Neural cell (in vitro differentiated cells): Measurements from ENCODE around the gene HERPUD2. TPM values are rescaled to one million over a fixed set of nuclear protein-coding genes. Genes with fewer than 3 reads are reported as not detected.

Experiments
- H2AFZ ChIP-seq: fragments of 200-600, 300-800 bp; sonication (generic), shearing (Covaris generic); 2 replicates; pipeline ENCODE4 v1.6.0; 2014; ENCODE audit warnings: low read depth, mild to moderate bottlenecking, antibody characterized with exemption, low read length, moderate library complexity
- H3F3A ChIP-seq: fragments of 200-600 bp; shearing (Covaris generic); 2 replicates; pipeline ENCODE4 v1.6.1; 2016; ENCODE audit warnings: mild to moderate bottlenecking, moderate library complexity, mixed read lengths, antibody characterized with exemption, low read length; ENCODE audit not compliant: insufficient read depth, poor library complexity, severe bottlenecking
- H3K27ac ChIP-seq: fragments of 200-600, 300-800 bp; sonication (generic), shearing (Covaris generic); 2 replicates; pipeline ENCODE4 v1.5.1; 2014; ENCODE audit warnings: mild to moderate bottlenecking, low read length, moderate library complexity
- H3K27me3 ChIP-seq: fragments of 300-800, 200-600 bp; sonication (generic), shearing (Covaris generic); 2 replicates; pipeline ENCODE4 v1.6.0; 2014; ENCODE audit warnings: mild to moderate bottlenecking, low read depth, low read length, moderate library complexity; ENCODE audit not compliant: insufficient read depth
- H3K36me3 ChIP-seq: fragments of 300-800, 200-600 bp; sonication (generic), shearing (Covaris generic); 2 replicates; pipeline ENCODE4 v1.5.1; 2014; ENCODE audit warnings: mild to moderate bottlenecking, antibody characterized with exemption, low read length, moderate library complexity; ENCODE audit not compliant: insufficient read depth
- H3K4me2 ChIP-seq: fragments of 300-800, 200-600 bp; sonication (generic), shearing (Covaris generic); 2 replicates; pipeline ENCODE4 v1.6.0; 2014; ENCODE audit warnings: mild to moderate bottlenecking, low read length
- H3K4me3 ChIP-seq: fragments of 300-800, 200-600 bp; sonication (generic), shearing (Covaris generic); 2 replicates; pipeline ENCODE4 v1.5.1; 2014; ENCODE audit warnings: mild to moderate bottlenecking, low read length, moderate library complexity
- H3K79me2 ChIP-seq: fragments of 200-600 bp; shearing (Covaris generic); replicated peaks from 2 replicates; pipeline ENCODE4 v1.6.0; 2014; ENCODE audit warnings: mild to moderate bottlenecking, low read length, moderate library complexity; ENCODE audit not compliant: insufficient read depth
- H3K9ac ChIP-seq: fragments of 300-800, 200-600 bp; sonication (generic), shearing (Covaris generic); 2 replicates; pipeline ENCODE4 v1.6.1; 2016; ENCODE audit warnings: mild to moderate bottlenecking, low read length, mixed read lengths
- H3K9me2 ChIP-seq: fragments of 200-600 bp; shearing (Covaris generic); 2 replicates; pipeline ENCODE4 v1.6.1; 2016; ENCODE audit warnings: mild to moderate bottlenecking, low read length, mixed read lengths; ENCODE audit not compliant: insufficient read depth
- H3K9me3 ChIP-seq: fragments of 200-600, 300-800 bp; sonication (generic), shearing (Covaris generic); 2 replicates; pipeline ENCODE4 v1.6.1; 2016; ENCODE audit warnings: mild to moderate bottlenecking, mixed run types, low read length, moderate library complexity, mixed read lengths
- H4K20me1 ChIP-seq: fragments of 200-600 bp; shearing (Covaris generic); 2 replicates; pipeline ENCODE4 v1.6.1; 2016; ENCODE audit warnings: mild to moderate bottlenecking, mixed run types; ENCODE audit not compliant: insufficient read depth
- CTCF ChIP-seq: fragments of 450-650 bp; IDR thresholded peaks from 2 replicates; pipeline ENCODE4 v1.5.1; 2014; ENCODE audit warnings: antibody characterized with exemption, mild to moderate bottlenecking, moderate library complexity; ENCODE audit not compliant: poor library complexity, severe bottlenecking
- EP300 ChIP-seq: fragments of 450-650 bp; conservative IDR thresholded peaks from 2 replicates; pipeline ENCODE4 v1.6.1; 2014; ENCODE audit warnings: antibody characterized with exemption, mild to moderate bottlenecking, moderate library complexity; ENCODE audit not compliant: poor library complexity, severe bottlenecking
- EZH2 ChIP-seq: fragments of 200-600, 300-800 bp; shearing (Covaris generic), sonication (generic); IDR thresholded peaks from 2 replicates; pipeline ENCODE4 v1.6.1; 2014; ENCODE audit warnings: antibody characterized with exemption, low read length, borderline replicate concordance, mild to moderate bottlenecking; ENCODE audit not compliant: insufficient read depth, poor library complexity, severe bottlenecking
- MXI1 ChIP-seq: fragments of 450-650 bp; conservative IDR thresholded peaks from 2 replicates; pipeline ENCODE4 v1.6.1; 2014; ENCODE audit warnings: antibody characterized with exemption, mild to moderate bottlenecking; ENCODE audit not compliant: poor library complexity, severe bottlenecking
- POLR2AphosphoS5 ChIP-seq: IDR thresholded peaks from 2 replicates; pipeline ENCODE4 v1.6.1; 2012
- RAD21 ChIP-seq: fragments of 450-650 bp; conservative IDR thresholded peaks from 2 replicates; pipeline ENCODE4 v1.6.1; 2014; ENCODE audit warnings: antibody characterized with exemption, mild to moderate bottlenecking, moderate library complexity
- REST ChIP-seq: IDR thresholded peaks from 2 replicates; pipeline ENCODE4 v1.6.1; 2012; ENCODE audit warnings: borderline replicate concordance
- SMC3 ChIP-seq: fragments of 450-650 bp; conservative IDR thresholded peaks from 2 replicates; pipeline ENCODE4 v1.6.1; 2014; ENCODE audit warnings: antibody characterized with exemption, mild to moderate bottlenecking, moderate library complexity; ENCODE audit not compliant: poor library complexity
- TAF1 ChIP-seq: IDR thresholded peaks from 2 replicates; pipeline ENCODE4 v1.6.1; 2012; ENCODE audit warnings: low read depth
- polyA plus RNA-seq: library from polyadenylated mRNA; depleted of rRNA; stranded (reverse); fragments of >200 nt; gene quantifications from 2 replicates; pipeline ENCODE4 v1.2.3, GENCODE V29; 2014

The HERPUD2 gene
- polyA plus RNA-seq, 1 donor from 2014 or later: 16.7 TPM

- no peaks in the 10 kb centered on the region for H3K36me3 ChIP-seq
These were observed 5.4 kb upstream of the HERPUD2 start for GRCh38 chr7:35700333-35700732.

GRCh38 chr7:35699796-35700305 is 4.9 kb upstream of the HERPUD2 start:
- H3K4me3 ChIP-seq: no peak overlapping the region
- H3K4me2 ChIP-seq: no peak overlapping the region
- no peak overlapping the region for H3K27ac ChIP-seq
- no peak overlapping the region for H2AFZ ChIP-seq
- no peaks in the 10 kb centered on the region for H3K36me3 ChIP-seq
- H3F3A ChIP-seq: no peaks in the 10 kb centered on the region
- no peaks in the 10 kb centered on the region for H3K9me2 ChIP-seq
- no peaks in the 10 kb centered on the region for H3K9me3 ChIP-seq
- H3K27me3 ChIP-seq: no peaks in the 10 kb centered on the region
- H3K79me2 ChIP-seq: no peaks in the 10 kb centered on the region
- no peaks in the 10 kb centered on the region for H4K20me1 ChIP-seq
- H3K9ac ChIP-seq: no peak overlapping the region
- TF ChIP-seq CTCF (no peak), TAF1 (no peak), EZH2 (no peak), MXI1 (no peak), REST (no peak), POLR2AphosphoS5 (no peak)

More at GRCh38 chr7:35700333-35700732, 5.4 kb upstream of the HERPUD2 start:
- no peaks in the 10 kb centered on the region for H4K20me1 ChIP-seq
- no peak overlapping the region for H3K4me3 ChIP-seq
- H3K4me2 ChIP-seq: no peak overlapping the region
- no peaks in the 10 kb centered on the region for H3F3A ChIP-seq
- H3K27me3 ChIP-seq: no peaks in the 10 kb centered on the region
- H2AFZ ChIP-seq: no peak overlapping the region
- no peak overlapping the region for H3K9ac ChIP-seq
- H3K79me2 ChIP-seq: no peaks in the 10 kb centered on the region
- no peak overlapping the region for H3K27ac ChIP-seq
- TF ChIP-seq TAF1 (no peak), POLR2AphosphoS5 (no peak), EZH2 (no peak), SMC3 (no peak), MXI1 (no peak), EP300 (no peak), REST (no peak), RAD21 (no peak), CTCF (no peak)
- H3K9me3 ChIP-seq: no peaks in the 10 kb centered on the region
- no peaks in the 10 kb centered on the region for H3K9me2 ChIP-seq
